Neural crest cell (in vitro differentiated cells): Measurements from ENCODE around the gene TEX38. TPM values are rescaled to one million over a fixed set of nuclear protein-coding genes. Genes with fewer than 3 reads are reported as not detected.

Experiments
- DNase-seq: peaks from one replicate; pipeline ENCODE4 v3.0.0; 2021; ENCODE audit warnings: low read depth, mixed read lengths, low spot score
- H3K27ac Mint-ChIP-seq: one replicate; pipeline ENCODE4 v1.8.0; 2021; ENCODE audit warnings: mild to moderate bottlenecking, mixed read lengths; ENCODE audit not compliant: unreplicated experiment
- H3K27me3 Mint-ChIP-seq: 2 replicates; pipeline ENCODE4 v1.8.0; 2021; ENCODE audit warnings: low read depth, mild to moderate bottlenecking, mixed read lengths
- H3K36me3 Mint-ChIP-seq: 2 replicates; pipeline ENCODE4 v1.8.0; 2021; ENCODE audit warnings: low read depth, mild to moderate bottlenecking, mixed read lengths
- H3K4me1 Mint-ChIP-seq: 2 replicates; pipeline ENCODE4 v1.8.0; 2021; ENCODE audit warnings: mixed read lengths
- H3K4me3 Mint-ChIP-seq: one replicate; pipeline ENCODE4 v1.8.0; 2021; ENCODE audit warnings: mild to moderate bottlenecking, mixed read lengths
- H3K9me3 Mint-ChIP-seq: 2 replicates; pipeline ENCODE4 v1.8.0; 2021; ENCODE audit warnings: mixed read lengths
- total RNA-seq: library from RNA; stranded (reverse); gene quantifications from 2 replicates; pipeline ENCODE4 v1.2.1, GENCODE V29; 2021
- TF ChIP-seq, protein P1 (sequence below): fragments of 200-600 bp; sonication (generic); conservative IDR thresholded peaks from 2 replicates; pipeline ENCODE4 v1.5.0; 2021; ENCODE audit warnings: antibody characterized with exemption, mild to moderate bottlenecking

Gene TEX38
- total RNA-seq, 1 donor from 2014 or later, result 0.26 TPM

GRCh38 chr1:46721204-46721603 lies 49.5 kb downstream of the TEX38 start:
- H3K36me3 Mint-ChIP-seq, result no peaks in the 10 kb centered on the region
- no peak overlapping the region for H3K4me3 Mint-ChIP-seq
- peaks cover 29% of the 10 kb centered on the region for H3K4me1 Mint-ChIP-seq
- peaks cover 24% of the 10 kb centered on the region for H3K27me3 Mint-ChIP-seq
- no peaks in the 10 kb centered on the region for H3K9me3 Mint-ChIP-seq
- TF ChIP-seq, protein P1, sequence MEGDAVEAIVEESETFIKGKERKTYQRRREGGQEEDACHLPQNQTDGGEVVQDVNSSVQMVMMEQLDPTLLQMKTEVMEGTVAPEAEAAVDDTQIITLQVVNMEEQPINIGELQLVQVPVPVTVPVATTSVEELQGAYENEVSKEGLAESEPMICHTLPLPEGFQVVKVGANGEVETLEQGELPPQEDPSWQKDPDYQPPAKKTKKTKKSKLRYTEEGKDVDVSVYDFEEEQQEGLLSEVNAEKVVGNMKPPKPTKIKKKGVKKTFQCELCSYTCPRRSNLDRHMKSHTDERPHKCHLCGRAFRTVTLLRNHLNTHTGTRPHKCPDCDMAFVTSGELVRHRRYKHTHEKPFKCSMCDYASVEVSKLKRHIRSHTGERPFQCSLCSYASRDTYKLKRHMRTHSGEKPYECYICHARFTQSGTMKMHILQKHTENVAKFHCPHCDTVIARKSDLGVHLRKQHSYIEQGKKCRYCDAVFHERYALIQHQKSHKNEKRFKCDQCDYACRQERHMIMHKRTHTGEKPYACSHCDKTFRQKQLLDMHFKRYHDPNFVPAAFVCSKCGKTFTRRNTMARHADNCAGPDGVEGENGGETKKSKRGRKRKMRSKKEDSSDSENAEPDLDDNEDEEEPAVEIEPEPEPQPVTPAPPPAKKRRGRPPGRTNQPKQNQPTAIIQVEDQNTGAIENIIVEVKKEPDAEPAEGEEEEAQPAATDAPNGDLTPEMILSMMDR, result no peak
- no peak for DNase-seq
- no peak overlapping the region for H3K27ac Mint-ChIP-seq

GRCh38 chr1:46721686-46722205 lies 50.1 kb downstream of the TEX38 start:
- Mint-ChIP-seq H3K27me3 (peaks cover 28% of the 10 kb centered on the region), H3K27ac (no peak overlapping the region)

More at GRCh38 chr1:46721686-46722205, 50.1 kb downstream of the TEX38 start:
- Mint-ChIP-seq H3K9me3 (no peaks in the 10 kb centered on the region), H3K36me3 (no peaks in the 10 kb centered on the region), H3K4me1 (peaks cover 24% of the 10 kb centered on the region), H3K4me3 (peak overlapping the region; percentile 61)
- no peak for DNase-seq
- TF ChIP-seq, protein P1, result no peak

Other genes starting within 250 kb of the TEX38 start
- not detected in 2 replicates for gene DMBX1, start 182.0 kb upstream of the TEX38 start, total RNA-seq
- not detected in 2 replicates for gene KNCN, start 120.2 kb upstream of the TEX38 start, total RNA-seq
- 28.0 and 30.9 TPM in 2 replicates for gene MKNK1, start 67.6 kb upstream of the TEX38 start, total RNA-seq
- gene MOB3C, start 55.0 kb upstream of the TEX38 start, total RNA-seq, result 3.2 and 4.1 TPM in 2 replicates
- gene ATPAF1, start 3.5 kb upstream of the TEX38 start, total RNA-seq, result 67.8 and 69.3 TPM in 2 replicates
- 33.1 and 33.2 TPM in 2 replicates for gene EFCAB14, start 47.3 kb downstream of the TEX38 start, total RNA-seq
- not detected in 2 replicates for gene CYP4B1, start 127.2 kb downstream of the TEX38 start, total RNA-seq